HG02973 (cell line): ENCODE results near the gene AAK1.
"Not testable (repeated sequence)": the region's sequence is repeated elsewhere in the genome, so short reads cannot be mapped to it uniquely, and the experiment has no call there.

Experiments
- ATAC-seq: cut with Tn5 transposase; IDR thresholded peaks from one replicate; pipeline ENCODE4 v1.9.1; 2021; ENCODE audit warnings: moderate library complexity; ENCODE audit not compliant: unreplicated experiment

Gene AAK1

GRCh38 chr2:69660637-69661036, 17.1 kb upstream of the AAK1 start:
- ATAC-seq, result no peak

- no peak for ATAC-seq
Observed at GRCh38 chr2:69659941-69660483, 16.5 kb upstream of the AAK1 start.

- no peak for ATAC-seq
Observed at GRCh38 chr2:69659349-69659748, 15.8 kb upstream of the AAK1 start.

- ATAC-seq, result no peak
Observed at GRCh38 chr2:69652206-69652605, 8.7 kb upstream of the AAK1 start.

GRCh38 chr2:69647196-69647595, 3.7 kb upstream of the AAK1 start:
- not testable (repeated sequence) for ATAC-seq

- no peak for ATAC-seq
Observed at GRCh38 chr2:69646714-69647113, 3.2 kb upstream of the AAK1 start.

GRCh38 chr2:69645921-69646320, 2.4 kb upstream of the AAK1 start:
- ATAC-seq, result no peak

GRCh38 chr2:69645031-69645431, 1.5 kb upstream of the AAK1 start:
- ATAC-seq, result no peak

GRCh38 chr2:69644506-69644979, 1.0 kb upstream of the AAK1 start:
- ATAC-seq, result no peak

- no peak for ATAC-seq
Observed at GRCh38 chr2:69642709-69643601, 584 bp downstream of the AAK1 start.

GRCh38 chr2:69641887-69642708, 1.4 kb downstream of the AAK1 start:
- ATAC-seq, result no peak

- ATAC-seq, result no peak
Observed at GRCh38 chr2:69641471-69641870, 2.1 kb downstream of the AAK1 start.

- ATAC-seq, result no peak
Observed at GRCh38 chr2:69639266-69639665, 4.3 kb downstream of the AAK1 start.

GRCh38 chr2:69638630-69639029, 4.9 kb downstream of the AAK1 start:
- no peak for ATAC-seq

- ATAC-seq, result no peak
Observed at GRCh38 chr2:69637923-69638322, 5.6 kb downstream of the AAK1 start.

- ATAC-seq, result no peak
Observed at GRCh38 chr2:69636395-69636794, 7.1 kb downstream of the AAK1 start.

GRCh38 chr2:69635432-69635831, 8.1 kb downstream of the AAK1 start:
- no peak for ATAC-seq

- ATAC-seq, result no peak
Observed at GRCh38 chr2:69634196-69634821, 9.2 kb downstream of the AAK1 start.

GRCh38 chr2:69631402-69631801, 12.1 kb downstream of the AAK1 start:
- no peak for ATAC-seq

- ATAC-seq, result no peak
Observed at GRCh38 chr2:69629921-69630608, 13.5 kb downstream of the AAK1 start.
